IMR-90 (cell line): ENCODE measurements around the gene ADGRL3. TPM values are rescaled to one million over a fixed set of nuclear protein-coding genes. Genes with fewer than 3 reads are reported as not detected.

Source experiments
- ATAC-seq: fragments of 200-7000 bp; cut with Tn5 transposase; 2 replicates; pipeline ENCODE4 v1.9.1; 2020; ENCODE audit warnings: low read depth, mild to moderate bottlenecking, moderate library complexity
- BruUV-seq: library from RNA; stranded (reverse); fragments of 400-500 nt; replicated peaks from 2 replicates; lab custom pipeline; 2021; lab: Mats Ljungman, UMichigan
- CTCF ChIA-PET: fragments of 300-600 bp; formaldehyde crosslinking; extraction: SDS; loops from one replicate; lab custom pipeline; 2021; ENCODE audit warnings: antibody characterized with exemption; lab: Yijun Ruan, JAX
- POLR2A ChIA-PET: fragments of 300-600 bp; sonication (Branson Sonifier 250); formaldehyde crosslinking; loops from one replicate; lab custom pipeline; 2022; ENCODE audit warnings: antibody characterized with exemption; ENCODE audit not compliant: unreplicated experiment; lab: Charles Lee
- DNase-seq: peaks from one replicate; pipeline ENCODE4 v3.0.0; 2013
- H2AFZ ChIP-seq: replicated peaks from 2 replicates; pipeline ENCODE3; 2013; ENCODE audit warnings: low read length, mild to moderate bottlenecking; ENCODE audit not compliant: poor library complexity
- H2AK5ac ChIP-seq: 2 replicates; pipeline ENCODE4 v1.6.1; 2013; ENCODE audit warnings: low read depth, low read length, inconsistent platforms
- H2AK9ac ChIP-seq: replicated peaks from 2 replicates; pipeline ENCODE3; 2013; ENCODE audit warnings: mild to moderate bottlenecking, low read depth, low read length, moderate library complexity; ENCODE audit not compliant: poor library complexity
- H2BK120ac ChIP-seq: 2 replicates; pipeline ENCODE4 v1.6.1; 2013; ENCODE audit warnings: low read depth, low read length, inconsistent platforms
- H2BK15ac ChIP-seq: 3 replicates; pipeline ENCODE4 v1.6.1; 2013; ENCODE audit warnings: low read depth, low read length, inconsistent platforms
- H2BK20ac ChIP-seq: 2 replicates; pipeline ENCODE4 v1.6.1; 2013; ENCODE audit warnings: low read depth, mild to moderate bottlenecking, inconsistent platforms, low read length, moderate library complexity
- H2BK5ac ChIP-seq: 2 replicates; pipeline ENCODE4 v1.6.1; 2013; ENCODE audit warnings: mild to moderate bottlenecking, low read depth, low read length, inconsistent platforms; ENCODE audit not compliant: poor library complexity, severe bottlenecking
- H3K14ac ChIP-seq: replicated peaks from 2 replicates; pipeline ENCODE4 v1.6.1; 2013; ENCODE audit warnings: low read depth, low read length, inconsistent platforms
- H3K18ac ChIP-seq: 2 replicates; pipeline ENCODE4 v1.6.1; 2013; ENCODE audit warnings: low read depth, low read length, control low read depth
- H3K23ac ChIP-seq: 2 replicates; pipeline ENCODE4 v1.6.1; 2013; ENCODE audit warnings: low read depth, low read length, inconsistent platforms
- H3K27ac ChIP-seq: 2 replicates; pipeline ENCODE4 v1.5.1; 2013; ENCODE audit warnings: mild to moderate bottlenecking, control low read depth, low read length; ENCODE audit not compliant: insufficient read depth
- H3K27me3 ChIP-seq: 2 replicates; pipeline ENCODE4 v1.6.1; 2013; ENCODE audit warnings: low read length; ENCODE audit not compliant: control insufficient read depth, insufficient read depth
- H3K36me3 ChIP-seq: 2 replicates; pipeline ENCODE4 v1.6.1; 2013; ENCODE audit warnings: low read length, mixed read lengths; ENCODE audit not compliant: control insufficient read depth, insufficient read depth
- H3K4ac ChIP-seq: 2 replicates; pipeline ENCODE4 v1.6.1; 2013; ENCODE audit warnings: low read depth, low read length, inconsistent platforms
- H3K4me1 ChIP-seq: 2 replicates; pipeline ENCODE4 v1.6.1; 2013; ENCODE audit warnings: low read length, mixed read lengths; ENCODE audit not compliant: control insufficient read depth, insufficient read depth
- H3K4me2 ChIP-seq: 2 replicates; pipeline ENCODE4 v1.6.1; 2013; ENCODE audit warnings: low read depth, mild to moderate bottlenecking, control low read depth, low read length, moderate library complexity
- H3K4me3 ChIP-seq: 2 replicates; pipeline ENCODE4 v1.5.1; 2013; ENCODE audit warnings: low read depth, mild to moderate bottlenecking, control low read depth, low read length, moderate library complexity; ENCODE audit not compliant: insufficient read depth
- H3K56ac ChIP-seq: 2 replicates; pipeline ENCODE4 v1.6.1; 2013; ENCODE audit warnings: low read length, inconsistent platforms; ENCODE audit not compliant: insufficient read depth; ENCODE audit errors: extremely low read depth
- H3K79me1 ChIP-seq, 2 experiments: 2 replicates each; pipeline ENCODE4 v1.6.1; 2013; ENCODE audit warnings: low read length in 2 of 2, inconsistent platforms in 1 of 2, low read depth in 1 of 2
- H3K9ac ChIP-seq: 2 replicates; pipeline ENCODE4 v1.6.1; 2013; ENCODE audit warnings: low read depth, low read length, control low read depth
- H3K9me1 ChIP-seq: 2 replicates; pipeline ENCODE4 v1.6.1; 2013; ENCODE audit warnings: low read length, inconsistent platforms; ENCODE audit not compliant: insufficient read depth
- H3K9me3 ChIP-seq: 2 replicates; pipeline ENCODE4 v1.6.1; 2013; ENCODE audit warnings: low read length; ENCODE audit not compliant: control insufficient read depth, insufficient read depth
- H4K20me1 ChIP-seq: 2 replicates; pipeline ENCODE4 v1.6.1; 2013; ENCODE audit warnings: low read length, inconsistent platforms; ENCODE audit not compliant: insufficient read depth
- H4K5ac ChIP-seq: 2 replicates; pipeline ENCODE4 v1.6.1; 2013; ENCODE audit warnings: mild to moderate bottlenecking, low read depth, low read length, control low read depth
- H4K8ac ChIP-seq, 2 experiments: 2 replicates each; pipeline ENCODE4 v1.6.1; 2013; ENCODE audit warnings: low read depth in 2 of 2, low read length in 2 of 2, control low read depth in 1 of 2, inconsistent platforms in 1 of 2
- H4K91ac ChIP-seq: 2 replicates; pipeline ENCODE4 v1.6.1; 2013; ENCODE audit warnings: low read depth, low read length, inconsistent platforms; ENCODE audit not compliant: insufficient read depth
- BHLHE40 ChIP-seq: fragments of 150-350 bp; IDR thresholded peaks from 2 replicates; pipeline ENCODE4 v1.6.1; 2016; ENCODE audit warnings: mild to moderate bottlenecking, low read depth, low read length
- MAFK ChIP-seq: IDR thresholded peaks from 2 replicates; pipeline ENCODE4 v1.6.1; 2012; ENCODE audit warnings: low read depth, low read length, improper control_type of control experiment
- MXI1 ChIP-seq: IDR thresholded peaks from 2 replicates; pipeline ENCODE4 v1.6.1; 2012; ENCODE audit warnings: low read depth, mild to moderate bottlenecking, low read length, moderate library complexity, borderline replicate concordance
- NFE2L2 ChIP-seq: fragments of 150-350 bp; IDR thresholded peaks from 2 replicates; pipeline ENCODE4 v1.6.1; 2016; ENCODE audit warnings: low read depth, mild to moderate bottlenecking, low read length
- RFX5 ChIP-seq: IDR thresholded peaks from 2 replicates; pipeline ENCODE4 v1.8.0; 2012; ENCODE audit warnings: low read depth, mild to moderate bottlenecking, low read length, moderate library complexity
- SMC3 ChIP-seq: fragments of 150-350 bp; IDR thresholded peaks from 2 replicates; pipeline ENCODE4 v1.6.1; 2016; ENCODE audit warnings: low read depth, mild to moderate bottlenecking, antibody characterized with exemption, low read length, moderate library complexity
- WGBS, 2 experiments: methylation state at CpG; one replicate each; pipeline versions ENCODE4 v1.1.5 to v1.1.7; 2013; ENCODE audit warnings: missing lambda C conversion rate in 2 of 2; ENCODE audit not compliant: insufficient read length in 1 of 2; ENCODE audit errors: extremely low coverage in 2 of 2; 5-methylcytosine and 5-hydroxymethylcytosine counted together
- dilution Hi-C: fragments of 300-500 bp; cut with HindIII; formaldehyde crosslinking; loops from one replicate; pipeline ENCODE4 v1.14.3; 2018; ENCODE audit warnings: low sequenced_read_pairs; ENCODE audit not compliant: unreplicated experiment
- in situ Hi-C: fragments of 300-500 bp; cut with MboI; formaldehyde crosslinking; loops from 3 replicates; pipeline ENCODE4 v1.14.3; 2019; ENCODE audit warnings: low sequenced_read_pairs, inconsistent platforms, mixed read lengths
- intact Hi-C: fragments of 100-400 bp; cut with micrococcal nuclease; formaldehyde crosslinking; loops from 2 replicates; pipeline ENCODE4 v1.10.0; 2022
- polyA plus RNA-seq, 3 experiments: library from polyadenylated mRNA; depleted of rRNA; stranded (reverse); fragments of >200 nt; gene quantifications; 2 replicates each; pipeline ENCODE4 v1.2.3, GENCODE V29; 2012; ENCODE audit warnings: low replicate concordance in 1 of 3
- total RNA-seq: library from RNA; depleted of rRNA; stranded (reverse); fragments of >200 nt; gene quantifications from 2 replicates; pipeline ENCODE4 v1.2.3, GENCODE V29; 2012
- TF ChIP-seq, protein P1 (sequence below): fragments of 150-350 bp; IDR thresholded peaks from 2 replicates; pipeline ENCODE4 v1.6.1; 2017; ENCODE audit warnings: mild to moderate bottlenecking, antibody characterized with exemption, low read length, low read depth
- TF ChIP-seq, protein P2 (sequence below): fragments of 150-350 bp; IDR thresholded peaks from 2 replicates; pipeline ENCODE4 v1.6.1; 2016; ENCODE audit warnings: low read depth, mild to moderate bottlenecking, low read length, moderate library complexity, borderline replicate concordance

ADGRL3 gene
- total and polyA plus RNA-seq, 2 of the 4 experiments (the other 2 are of a cell fraction) = 0.46 to 2.5 TPM

DNA sequence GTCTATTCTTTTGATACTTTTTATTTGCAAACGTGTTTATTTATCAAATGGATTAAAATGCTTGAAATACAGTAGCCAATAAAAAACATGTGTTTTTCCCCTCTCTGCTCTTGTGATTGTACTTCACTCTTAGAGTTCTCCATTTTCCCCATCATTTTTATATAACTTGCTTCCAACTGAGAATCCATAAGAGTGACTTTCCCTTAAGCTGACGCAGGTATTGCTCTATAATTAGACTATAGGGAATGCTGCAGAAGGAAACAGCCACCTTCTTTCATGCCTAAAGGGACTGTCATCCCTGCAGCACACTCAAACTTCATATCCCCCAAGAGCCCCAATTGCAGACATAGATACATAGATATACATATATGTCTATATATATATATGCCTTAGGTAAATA lies 456.9 kb downstream of the ADGRL3 start:
- in situ Hi-C loops (no loop called here), intact Hi-C loops (no loop called here), dilution Hi-C loops (no loop called here)
- Histone ChIP-seq H3K9ac (no peak overlapping the region), H2BK20ac (no peak overlapping the region), H4K8ac (no peak overlapping the region), H3K56ac (no peak overlapping the region), H4K91ac (no peak overlapping the region), H2AFZ (no peak overlapping the region), H3K27ac (no peak overlapping the region), H3K4me1 (no peaks in the 10 kb centered on the region), H3K23ac (no peak overlapping the region), H3K18ac (no peak overlapping the region), H3K4ac (no peak overlapping the region), H2BK15ac (no peak overlapping the region), H3K36me3 (no peaks in the 10 kb centered on the region), H4K5ac (no peak overlapping the region), H2AK5ac (no peak overlapping the region), H3K9me1 (no peaks in the 10 kb centered on the region), H3K79me1 (no peaks in the 10 kb centered on the region), H3K4me3 (no peak overlapping the region), H2BK120ac (no peak overlapping the region), H2BK5ac (no peak overlapping the region), H2AK9ac (no peak overlapping the region), H3K14ac (no peak overlapping the region), H3K9me3 (no peaks in the 10 kb centered on the region), H4K20me1 (no peaks in the 10 kb centered on the region), H3K27me3 (no peaks in the 10 kb centered on the region), H3K4me2 (no peak overlapping the region)
- ATAC-seq = no peak
- ChIA-PET POLR2A (no interaction called here), CTCF (no interaction called here)
- TF ChIP-seq, protein P1, sequence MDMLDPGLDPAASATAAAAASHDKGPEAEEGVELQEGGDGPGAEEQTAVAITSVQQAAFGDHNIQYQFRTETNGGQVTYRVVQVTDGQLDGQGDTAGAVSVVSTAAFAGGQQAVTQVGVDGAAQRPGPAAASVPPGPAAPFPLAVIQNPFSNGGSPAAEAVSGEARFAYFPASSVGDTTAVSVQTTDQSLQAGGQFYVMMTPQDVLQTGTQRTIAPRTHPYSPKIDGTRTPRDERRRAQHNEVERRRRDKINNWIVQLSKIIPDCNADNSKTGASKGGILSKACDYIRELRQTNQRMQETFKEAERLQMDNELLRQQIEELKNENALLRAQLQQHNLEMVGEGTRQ = no peak
- TF ChIP-seq BHLHE40 (no peak), NFE2L2 (no peak), RFX5 (no peak), MAFK (no peak), SMC3 (no peak), MXI1 (no peak)
- TF ChIP-seq, protein P2, sequence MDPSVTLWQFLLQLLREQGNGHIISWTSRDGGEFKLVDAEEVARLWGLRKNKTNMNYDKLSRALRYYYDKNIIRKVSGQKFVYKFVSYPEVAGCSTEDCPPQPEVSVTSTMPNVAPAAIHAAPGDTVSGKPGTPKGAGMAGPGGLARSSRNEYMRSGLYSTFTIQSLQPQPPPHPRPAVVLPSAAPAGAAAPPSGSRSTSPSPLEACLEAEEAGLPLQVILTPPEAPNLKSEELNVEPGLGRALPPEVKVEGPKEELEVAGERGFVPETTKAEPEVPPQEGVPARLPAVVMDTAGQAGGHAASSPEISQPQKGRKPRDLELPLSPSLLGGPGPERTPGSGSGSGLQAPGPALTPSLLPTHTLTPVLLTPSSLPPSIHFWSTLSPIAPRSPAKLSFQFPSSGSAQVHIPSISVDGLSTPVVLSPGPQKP = no peak
- DNase-seq = no peak
- no TSS peak for BruUV-seq
- WGBS, 2 experiments = no CpG with 5 or more reads among the region's 2 CpGs
